B cell (primary cell): ENCODE data around the gene THAP2.

Source experiments
- CTCF ChIP-seq: fragments of 200-600 bp; IDR thresholded peaks from one replicate; pipeline ENCODE4 v1.8.0; 2022; ENCODE audit warnings: antibody characterized with exemption, mild to moderate bottlenecking
- EZH2 ChIP-seq: IDR thresholded peaks from 2 replicates; pipeline ENCODE4 v1.6.1; 2012; ENCODE audit warnings: borderline replicate concordance, low read depth, mild to moderate bottlenecking, moderate library complexity, low read length; ENCODE audit not compliant: insufficient read depth, poor library complexity, severe bottlenecking

GRCh38 chr12:71662849-71663560, 1.1 kb upstream of the THAP2 start:
- no peak for TF ChIP-seq EZH2
- no peak for TF ChIP-seq CTCF
